GM12878 (cell line): ENCODE measurements around the gene SUMF1.

Source experiments
- ATF2 ChIP-seq: IDR thresholded peaks from 2 replicates; pipeline ENCODE4 v1.6.1; 2012; ENCODE audit warnings: low read length, inconsistent platforms
- BACH1 ChIP-seq: fragments of 450-650 bp; IDR thresholded peaks from 2 replicates; pipeline ENCODE4 v1.6.1; 2017; ENCODE audit warnings: mild to moderate bottlenecking, borderline replicate concordance
- CHD1 ChIP-seq: IDR thresholded peaks from 2 replicates; pipeline ENCODE4 v1.6.1; 2012; ENCODE audit warnings: low read depth, low read length, improper control_type of control experiment
- CTCF ChIP-seq, 3 experiments: IDR thresholded peaks in 2 of 3; conservative IDR thresholded peaks in 1 of 3; 2 replicates each; pipeline ENCODE4 v1.5.1; 2011; ENCODE audit warnings: low read depth in 3 of 3, low read length in 3 of 3, mild to moderate bottlenecking in 3 of 3, control low read depth in 2 of 3, moderate library complexity in 2 of 3, inconsistent platforms in 1 of 3, mixed read lengths in 1 of 3; ENCODE audit not compliant: control insufficient read depth in 2 of 3, insufficient read depth in 1 of 3; ENCODE audit errors: extremely low read depth in 1 of 3
- HSF1 ChIP-seq: fragments of 150-350 bp; IDR thresholded peaks from 2 replicates; pipeline ENCODE4 v1.6.1; 2014; ENCODE audit warnings: mild to moderate bottlenecking, low read depth, low read length
- MXI1 ChIP-seq: fragments of 150-350 bp; IDR thresholded peaks from 2 replicates; pipeline ENCODE4 v1.6.1; 2011; ENCODE audit warnings: low read depth, mild to moderate bottlenecking, inconsistent platforms, low read length, improper control_type of control experiment
- NFIC ChIP-seq: IDR thresholded peaks from 2 replicates; pipeline ENCODE4 v1.6.1; 2012; ENCODE audit warnings: low read depth, mild to moderate bottlenecking, inconsistent platforms, low read length, moderate library complexity
- POLR2A ChIP-seq: IDR thresholded peaks from 2 replicates; pipeline ENCODE4 v1.6.1; 2011; ENCODE audit warnings: low read depth, mild to moderate bottlenecking, low read length
- POLR2AphosphoS2 ChIP-seq: IDR thresholded peaks from 2 replicates; pipeline ENCODE4 v1.6.1; 2011; ENCODE audit warnings: low read depth, mild to moderate bottlenecking, low read length, improper control_type of control experiment, moderate library complexity
- RUNX3 ChIP-seq: IDR thresholded peaks from 2 replicates; pipeline ENCODE4 v1.6.1; 2012; ENCODE audit warnings: low read length, inconsistent platforms
- SREBF1 ChIP-seq: IDR thresholded peaks from 2 replicates; pipeline ENCODE4 v1.6.1; 2012; ENCODE audit warnings: mild to moderate bottlenecking, low read length
- USF2 ChIP-seq: IDR thresholded peaks from 2 replicates; pipeline ENCODE4 v1.6.1; 2011; ENCODE audit warnings: low read depth, low read length, improper control_type of control experiment, borderline replicate concordance
- YBX1 ChIP-seq: fragments of 450-650 bp; IDR thresholded peaks from 2 replicates; pipeline ENCODE4 v1.6.1; 2016; ENCODE audit warnings: antibody characterized with exemption
- YY1 ChIP-seq: IDR thresholded peaks from 2 replicates; pipeline ENCODE4 v1.6.1; 2011; ENCODE audit warnings: low read depth, mild to moderate bottlenecking, low read length

GRCh38 chr3:4425707-4426106 lies 41.4 kb downstream of the SUMF1 start:
- peak; percentile 42; the same call in 1 of the 2 replicates for TF ChIP-seq USF2
- TF ChIP-seq YBX1: no peak
- TF ChIP-seq YY1: no peak
- TF ChIP-seq ATF2: no peak
- TF ChIP-seq MXI1: no peak
- no peak for TF ChIP-seq BACH1
- TF ChIP-seq POLR2A: no peak
- TF ChIP-seq NFIC: no peak
- TF ChIP-seq CTCF (IDR thresholded peaks at IDR 0.05 in 2 of 3, conservative IDR thresholded peaks at IDR 0.05 in 1 of 3; ENCODE audit: control insufficient read depth in 2 of 3, extremely low read depth in 1 of 3, insufficient read depth in 1 of 3, low read depth in 3 of 3, low read length in 3 of 3): no peak
- TF ChIP-seq SREBF1: no peak
- TF ChIP-seq RUNX3: no peak
- TF ChIP-seq POLR2AphosphoS2: no peak
- no peak for TF ChIP-seq CHD1
- no peak for TF ChIP-seq HSF1
